GM12878 (cell line): ENCODE measurements around the gene ATP6V0A1. TPM values are rescaled to one million over a fixed set of nuclear protein-coding genes. Genes with fewer than 3 reads are reported as not detected.

Experiments
- BACH1 ChIP-seq: fragments of 450-650 bp; IDR thresholded peaks from 2 replicates; pipeline ENCODE4 v1.6.1; 2017; ENCODE audit warnings: mild to moderate bottlenecking, borderline replicate concordance
- CBX5 ChIP-seq: sonication (generic); IDR thresholded peaks from 2 replicates; pipeline ENCODE4 v1.6.1; 2016; ENCODE audit warnings: low read depth, moderate library complexity, mild to moderate bottlenecking, inconsistent platforms
- DPF2 ChIP-seq: fragments of 450-650 bp; IDR thresholded peaks from 2 replicates; pipeline ENCODE4 v1.6.1; 2017; ENCODE audit warnings: mild to moderate bottlenecking
- E4F1 ChIP-seq: fragments of 450-650 bp; IDR thresholded peaks from 2 replicates; pipeline ENCODE4 v1.6.1; 2018; ENCODE audit warnings: borderline replicate concordance, mild to moderate bottlenecking; ENCODE audit not compliant: partially characterized antibody
- EZH2 ChIP-seq: IDR thresholded peaks from 2 replicates; pipeline ENCODE4 v1.6.1; 2012; ENCODE audit warnings: low read depth, mild to moderate bottlenecking, control low read depth, inconsistent platforms, low read length, borderline replicate concordance; ENCODE audit not compliant: control insufficient read depth
- FOXK2 ChIP-seq: fragments of 450-650 bp; IDR thresholded peaks from 2 replicates; pipeline ENCODE4 v1.6.1; 2017; ENCODE audit warnings: mild to moderate bottlenecking, moderate library complexity
- HDAC6 ChIP-seq: fragments of 200-600 bp; sonication (generic); IDR thresholded peaks from one replicate; pipeline ENCODE4 v1.8.0; 2017; ENCODE audit warnings: antibody characterized with exemption; ENCODE audit not compliant: unreplicated experiment
- MEF2B ChIP-seq: fragments of 450-650 bp; IDR thresholded peaks from 2 replicates; pipeline ENCODE4 v1.6.1; 2018; ENCODE audit warnings: mild to moderate bottlenecking, moderate library complexity; ENCODE audit not compliant: partially characterized antibody, poor library complexity, severe bottlenecking
- NR2F1 ChIP-seq: fragments of 450-650 bp; conservative IDR thresholded peaks from 2 replicates; pipeline ENCODE4 v1.6.1; 2017; ENCODE audit warnings: mild to moderate bottlenecking
- PAX8 ChIP-seq: fragments of 450-650 bp; IDR thresholded peaks from 2 replicates; pipeline ENCODE4 v1.6.1; 2017; ENCODE audit warnings: mild to moderate bottlenecking, moderate library complexity
- PKNOX1 ChIP-seq: fragments of 450-650 bp; IDR thresholded peaks from 2 replicates; pipeline ENCODE4 v1.6.1; 2016; ENCODE audit warnings: mild to moderate bottlenecking
- POU2F2 ChIP-seq: IDR thresholded peaks from 3 replicates; pipeline ENCODE4 v1.6.1; 2011; ENCODE audit warnings: low read depth, mild to moderate bottlenecking, low read length, borderline replicate concordance
- RBBP5 ChIP-seq: fragments of 200-600 bp; sonication (generic); conservative IDR thresholded peaks from 2 replicates; pipeline ENCODE4 v1.6.1; 2016
- RELA ChIP-seq: fragments of 450-650 bp; IDR thresholded peaks from 2 replicates; pipeline ENCODE4 v1.8.0; 2014; ENCODE audit warnings: borderline replicate concordance; ENCODE audit not compliant: partially characterized antibody
- REST ChIP-seq: IDR thresholded peaks from 2 replicates; pipeline ENCODE4 v1.6.1; 2012; ENCODE audit warnings: mild to moderate bottlenecking, low read depth, low read length
- SMAD1 ChIP-seq: fragments of 450-650 bp; IDR thresholded peaks from 2 replicates; pipeline ENCODE4 v1.6.1; 2018; ENCODE audit warnings: mild to moderate bottlenecking, low read depth; ENCODE audit not compliant: partially characterized antibody
- SMC3 ChIP-seq: IDR thresholded peaks from 2 replicates; pipeline ENCODE4 v1.6.1; 2011; ENCODE audit warnings: low read length, improper control_type of control experiment, borderline replicate concordance
- SUPT20H ChIP-seq: IDR thresholded peaks from 2 replicates; pipeline ENCODE4 v1.6.1; 2011; ENCODE audit warnings: low read depth, mild to moderate bottlenecking, low read length, moderate library complexity, borderline replicate concordance; ENCODE audit not compliant: control insufficient read depth
- TAF1 ChIP-seq: IDR thresholded peaks from 2 replicates; pipeline ENCODE4 v1.6.1; 2011; ENCODE audit warnings: mild to moderate bottlenecking, low read depth, low read length, borderline replicate concordance
- TBL1XR1 ChIP-seq: IDR thresholded peaks from 2 replicates; pipeline ENCODE4 v1.6.1; 2012; ENCODE audit warnings: low read depth, low read length, improper control_type of control experiment
- YY1 ChIP-seq: IDR thresholded peaks from 2 replicates; pipeline ENCODE4 v1.6.1; 2011; ENCODE audit warnings: low read depth, mild to moderate bottlenecking, low read length
- ZBED1 ChIP-seq: IDR thresholded peaks from 2 replicates; pipeline ENCODE4 v1.6.1; 2016; ENCODE audit warnings: borderline replicate concordance
- ZNF622 ChIP-seq: fragments of 450-650 bp; IDR thresholded peaks from 2 replicates; pipeline ENCODE4 v1.6.1; 2017; ENCODE audit warnings: mild to moderate bottlenecking, inconsistent platforms
- ZZZ3 ChIP-seq: IDR thresholded peaks from 2 replicates; pipeline ENCODE4 v1.6.1; 2011; ENCODE audit warnings: low read depth; ENCODE audit not compliant: control insufficient read depth, insufficient read length
- polyA plus RNA-seq, 11 experiments: library from polyadenylated mRNA; depleted of rRNA in 4 of 11; unstranded in 6 of 11; stranded (reverse) in 5 of 11; fragments of >200 nt; fragmentation: Nextera tagmentation in 4 of 11; fragmentation: Illumina TruSeq in 1 of 11; extraction: Ambion mirVana in 4 of 11; extraction: Trizol in 1 of 11; gene quantifications; 1 replicate in 1 of 11; 2 replicates in 10 of 11; pipeline versions ENCODE4 v1.2.1 to v1.2.3, GENCODE V29; 2011 to 2016; ENCODE audit warnings: inconsistent platforms in 2 of 11, missing spikeins in 2 of 11, low read depth in 1 of 11
- total RNA-seq, 4 experiments: library from RNA; depleted of rRNA in 3 of 4; stranded (reverse); fragments of >200 nt in 3 of 4; fragmentation: Illumina TruSeq in 1 of 4; extraction: Trizol in 1 of 4; gene quantifications; 2 replicates each; pipeline versions ENCODE4 v1.2.1 to v1.2.3, GENCODE V29; 2013 to 2021

Gene ATP6V0A1
- total and polyA plus RNA-seq, 10 of the 15 experiments (the other 5 are each of a cell fraction or from before 2014, with no cell fraction given): 3.0 to 76.6 (median 30.9) TPM

- TF ChIP-seq HDAC6 (no peak), RBBP5 (no peak), SMC3 (no peak), PAX8 (no peak), FOXK2 (no peak), TBL1XR1 (no peak), RELA (peak; percentile 37), ZNF622 (no peak), PKNOX1 (peak; percentile 13; the same call in 1 of the 2 replicates), DPF2 (peak; percentile 56; the same call in 1 of the 2 replicates), SMAD1 (peak; percentile 67), TAF1 (no peak; the same call in 1 of the 2 replicates), SUPT20H (no peak), YY1 (peak; percentile 76), EZH2 (no peak), REST (no peak), MEF2B (peak; percentile 88), E4F1 (no peak), ZZZ3 (no peak), BACH1 (no peak; the same call in 1 of the 2 replicates), NR2F1 (peak; percentile 84), CBX5 (no peak), POU2F2 (peak; percentile 0; the same call in 1 of the 3 replicates), ZBED1 (no peak; the same call in 1 of the 2 replicates)
These were observed 108.3 kb downstream of the ATP6V0A1 start, which contains the start of gene MLX (continued) for GRCh38 chr17:42566883-42567573.
